Calu3 (cell line): ENCODE data around the gene SH2D3A. TPM values are rescaled to one million over a fixed set of nuclear protein-coding genes. Genes with fewer than 3 reads are reported as not detected.
"Not testable (repeated sequence)": the region's sequence is repeated elsewhere in the genome, so short reads cannot be mapped to it uniquely, and the experiment has no call there.

Source experiments
- BruUV-seq: library from RNA; stranded (reverse); fragments of 400-500 nt; replicated peaks from 2 replicates; lab custom pipeline; 2021; lab: Mats Ljungman, UMichigan
- CTCF ChIA-PET: fragments of 300-600 bp; sonication (Branson Sonifier 250); formaldehyde crosslinking; loops from one replicate; lab custom pipeline; 2022; ENCODE audit warnings: antibody characterized with exemption; lab: Charles Lee
- DNase-seq: peaks from one replicate; pipeline ENCODE4 v3.0.0; 2022
- H3K27ac Mint-ChIP-seq: one replicate; pipeline ENCODE4 v1.8.0; 2022; ENCODE audit warnings: mixed read lengths; ENCODE audit not compliant: unreplicated experiment
- H3K27me3 Mint-ChIP-seq: one replicate; pipeline ENCODE4 v1.8.0; 2022; ENCODE audit warnings: mixed read lengths; ENCODE audit not compliant: unreplicated experiment
- H3K36me3 Mint-ChIP-seq: one replicate; pipeline ENCODE4 v1.8.0; 2022; ENCODE audit warnings: mild to moderate bottlenecking, moderate library complexity, mixed read lengths; ENCODE audit not compliant: insufficient read depth, unreplicated experiment
- H3K4me1 Mint-ChIP-seq: one replicate; pipeline ENCODE4 v1.8.0; 2022; ENCODE audit warnings: mild to moderate bottlenecking, low read depth, mixed read lengths; ENCODE audit not compliant: unreplicated experiment
- H3K4me3 Mint-ChIP-seq: one replicate; pipeline ENCODE4 v1.8.0; 2022; ENCODE audit warnings: mild to moderate bottlenecking, low read depth, moderate library complexity, mixed read lengths; ENCODE audit not compliant: unreplicated experiment
- H3K9me3 Mint-ChIP-seq: one replicate; pipeline ENCODE4 v1.8.0; 2022; ENCODE audit warnings: low read depth, mixed read lengths; ENCODE audit not compliant: unreplicated experiment
- CTCF ChIP-seq: fragments of 200-600 bp; IDR thresholded peaks from one replicate; pipeline ENCODE4 v1.8.0; 2022; ENCODE audit warnings: antibody characterized with exemption; ENCODE audit not compliant: unreplicated experiment
- intact Hi-C: fragments of 100-400 bp; cut with micrococcal nuclease; formaldehyde crosslinking; loops from one replicate; pipeline ENCODE4 v1.10.0; 2022; ENCODE audit not compliant: unreplicated experiment
- total RNA-seq: library from RNA; stranded (reverse); gene quantifications from 2 replicates; pipeline ENCODE4 v1.2.3, GENCODE V29; 2022

Gene SH2D3A
- total RNA-seq, 1 experiment from 2014 or later, result 64.0 TPM

- Mint-ChIP-seq H3K27ac (peak overlapping the region; percentile 99), H3K27me3 (no peaks in the 10 kb centered on the region), H3K4me1 (peaks cover 33% of the 10 kb centered on the region), H3K4me3 (peak overlapping the region; percentile 81), H3K9me3 (no peaks in the 10 kb centered on the region), H3K36me3 (peaks cover 15% of the 10 kb centered on the region)
- BruUV-seq, result no TSS peak
- no peak for TF ChIP-seq CTCF
- DNase-seq, result peak; percentile 79
- CTCF ChIA-PET, result interaction anchor here (0.5 to 1.3 kb wide), 4 partner anchors 33 to 64 kb away, joined by 3 to 10 read pairs (median 5); no protein-coding TSS in a partner anchor
- intact Hi-C loops, result loop anchor here (2.0 to 10.0 kb wide), 3 partner anchors 34 to 66 kb away; partner anchors contain the start of genes GPR108, SH2D3A and TRIP10
Measured at GRCh38 chr19:6800991-6801484, 33.8 kb upstream of the SH2D3A start.

GRCh38 chr19:6800160-6800790, 33.0 kb upstream of the SH2D3A start:
- DNase-seq, H3K9me3 Mint-ChIP-seq, BruUV-seq, H3K27me3 Mint-ChIP-seq: not testable (repeated sequence)
- H3K27ac Mint-ChIP-seq, result peak overlapping the region; percentile 99
- peaks cover 33% of the 10 kb centered on the region for H3K4me1 Mint-ChIP-seq
- peak overlapping the region; percentile 81 for H3K4me3 Mint-ChIP-seq
- intact Hi-C loops, result loop anchor here (2.0 to 10.0 kb wide), 3 partner anchors 33 to 65 kb away; partner anchors contain the start of genes GPR108, SH2D3A and TRIP10
- H3K36me3 Mint-ChIP-seq, result peaks cover 20% of the 10 kb centered on the region
- CTCF ChIA-PET, result interaction anchor here (0.5 to 1.3 kb wide), 3 partner anchors 32 to 63 kb away, joined by 3 to 10 read pairs (median 6); no protein-coding TSS in a partner anchor

- Mint-ChIP-seq H3K36me3 (peaks cover 20% of the 10 kb centered on the region), H3K4me3 (no peak overlapping the region), H3K4me1 (peaks cover 32% of the 10 kb centered on the region), H3K27ac (no peak overlapping the region), H3K9me3 (no peaks in the 10 kb centered on the region), H3K27me3 (no peaks in the 10 kb centered on the region)
- CTCF ChIA-PET, result interaction anchor here (0.7 kb wide), 2 partner anchors 73 to 1175 kb away, joined by 5 to 6 read pairs; partner anchors contain the start of genes SAFB and SAFB2
- intact Hi-C loops, result no loop called here
- BruUV-seq, result no TSS peak
- no peak for TF ChIP-seq CTCF
- no peak for DNase-seq
Measured at GRCh38 chr19:6797646-6798045, 30.4 kb upstream of the SH2D3A start.

- no TSS peak for BruUV-seq
- CTCF ChIA-PET, result no interaction called here
- no peak for TF ChIP-seq CTCF
- H3K4me3 Mint-ChIP-seq, result no peak overlapping the region
- no peaks in the 10 kb centered on the region for H3K9me3 Mint-ChIP-seq
- intact Hi-C loops, result no loop called here
- DNase-seq, result no peak
- peaks cover 18% of the 10 kb centered on the region for H3K4me1 Mint-ChIP-seq
- no peaks in the 10 kb centered on the region for H3K27me3 Mint-ChIP-seq
- H3K27ac Mint-ChIP-seq, result no peak overlapping the region
- H3K36me3 Mint-ChIP-seq, result peaks cover 13% of the 10 kb centered on the region
Measured at GRCh38 chr19:6796278-6796677, 29.0 kb upstream of the SH2D3A start.
